GM13976 (cell line): ENCODE measurements around the gene EPHA2.

ENCODE experiments used
- DNase-seq: peaks from one replicate; pipeline ENCODE4 v3.0.0; 2012; ENCODE audit warnings: low spot score
- CTCF ChIP-seq: IDR thresholded peaks from 2 replicates; pipeline ENCODE4 v1.5.1; 2012; ENCODE audit warnings: borderline replicate concordance, mild to moderate bottlenecking; ENCODE audit not compliant: insufficient read depth; ENCODE audit errors: extremely low read depth, missing control alignments, control extremely low read depth
- in situ Hi-C: fragments of 300-500 bp; cut with MboI; formaldehyde crosslinking; loops from one replicate; pipeline ENCODE4 v1.12.0; 2022; ENCODE audit warnings: low sequenced_read_pairs, mixed read lengths, inconsistent platforms; ENCODE audit not compliant: unreplicated experiment

Gene EPHA2

GRCh38 chr1:16124377-16125087 is 31.3 kb downstream of the EPHA2 start:
- DNase-seq, result no peak
- TF ChIP-seq CTCF, result no peak
- in situ Hi-C loops, result no loop called here

- no peak for TF ChIP-seq CTCF
- DNase-seq, result no peak
- in situ Hi-C loops, result no loop called here
Observed at GRCh38 chr1:16122916-16123315, 33.0 kb downstream of the EPHA2 start.

- no peak for TF ChIP-seq CTCF
- DNase-seq, result no peak
- in situ Hi-C loops, result no loop called here
Observed at GRCh38 chr1:16122350-16122881, 33.5 kb downstream of the EPHA2 start.

- TF ChIP-seq CTCF, result no peak
- in situ Hi-C loops, result no loop called here
- DNase-seq, result no peak
Observed at GRCh38 chr1:16120940-16121410, 34.9 kb downstream of the EPHA2 start.

GRCh38 chr1:16120407-16120806 is 35.5 kb downstream of the EPHA2 start:
- no peak for DNase-seq
- in situ Hi-C loops, result no loop called here
- TF ChIP-seq CTCF, result no peak

- in situ Hi-C loops, result no loop called here
- no peak for DNase-seq
- TF ChIP-seq CTCF, result no peak
Observed at GRCh38 chr1:16119926-16120325, 35.9 kb downstream of the EPHA2 start.
